GM19395 (cell line): ENCODE measurements around the gene MYBPH.

Experiments
- ATAC-seq: cut with Tn5 transposase; IDR thresholded peaks from one replicate; pipeline ENCODE4 v1.9.1; 2021; ENCODE audit warnings: mild to moderate bottlenecking, moderate library complexity; ENCODE audit not compliant: unreplicated experiment

MYBPH gene

DNA sequence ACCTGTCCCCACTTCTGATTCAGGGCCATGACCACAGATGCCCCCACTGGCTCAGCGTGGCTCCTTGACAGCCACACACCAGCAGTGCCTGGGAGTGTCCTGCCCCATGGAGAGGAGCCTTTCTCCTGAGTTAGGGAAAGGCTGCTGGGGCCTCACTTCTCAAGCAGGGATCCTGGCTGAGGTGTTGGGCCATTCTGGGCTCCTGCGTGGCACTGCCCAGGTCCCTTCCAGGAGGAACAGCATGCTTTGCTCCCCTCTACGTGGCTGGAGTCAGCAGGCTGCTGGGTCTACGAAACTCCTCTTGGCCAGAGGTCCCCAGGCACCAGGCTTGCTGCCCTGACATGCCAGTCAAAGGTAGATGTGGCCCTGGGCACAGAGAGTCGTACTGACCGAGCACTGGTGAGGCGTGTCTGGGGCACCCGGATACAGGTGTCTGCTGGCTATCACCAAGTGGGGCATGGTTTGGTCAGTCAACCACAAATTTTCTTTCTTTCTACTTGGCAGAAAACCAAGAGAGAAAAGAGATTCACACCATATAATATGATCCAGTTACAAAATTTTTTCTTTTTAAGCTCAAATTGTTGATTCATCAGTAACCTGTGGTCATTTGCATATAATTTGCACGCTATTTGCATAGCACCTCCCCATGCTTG lies 44.0 kb downstream of the MYBPH start:
- ATAC-seq: no peak

DNA sequence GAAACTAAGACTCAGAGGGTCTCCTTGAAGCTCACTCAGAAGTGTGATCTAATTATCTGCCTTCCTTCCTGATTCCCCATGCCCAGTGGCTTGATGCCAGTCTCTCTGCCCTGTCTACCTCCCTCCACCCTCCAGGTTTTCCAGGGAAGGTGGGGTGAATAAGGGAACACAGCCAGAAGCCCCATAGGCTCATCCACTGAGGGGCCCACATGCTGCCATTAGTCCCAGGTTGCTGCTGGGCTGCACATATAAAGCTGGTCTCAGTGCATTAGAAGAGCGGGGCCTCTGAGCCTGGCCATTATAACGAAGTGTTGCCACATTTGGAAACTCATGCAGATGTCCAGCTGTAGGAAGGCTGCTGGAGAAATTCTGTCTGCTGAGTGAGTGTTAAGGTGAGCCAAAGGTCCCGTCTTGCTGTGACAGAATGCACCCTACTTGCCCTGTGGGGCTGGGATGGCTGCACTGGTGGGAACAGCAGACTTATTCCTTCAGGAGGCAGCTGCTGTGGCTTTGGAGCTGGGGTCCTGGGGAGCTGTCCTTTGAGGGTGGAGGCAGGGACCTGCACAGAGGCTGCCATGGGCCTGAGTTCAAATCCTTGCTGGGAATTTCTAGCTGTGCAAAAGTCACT lies 45.2 kb downstream of the MYBPH start:
- no peak for ATAC-seq

DNA sequence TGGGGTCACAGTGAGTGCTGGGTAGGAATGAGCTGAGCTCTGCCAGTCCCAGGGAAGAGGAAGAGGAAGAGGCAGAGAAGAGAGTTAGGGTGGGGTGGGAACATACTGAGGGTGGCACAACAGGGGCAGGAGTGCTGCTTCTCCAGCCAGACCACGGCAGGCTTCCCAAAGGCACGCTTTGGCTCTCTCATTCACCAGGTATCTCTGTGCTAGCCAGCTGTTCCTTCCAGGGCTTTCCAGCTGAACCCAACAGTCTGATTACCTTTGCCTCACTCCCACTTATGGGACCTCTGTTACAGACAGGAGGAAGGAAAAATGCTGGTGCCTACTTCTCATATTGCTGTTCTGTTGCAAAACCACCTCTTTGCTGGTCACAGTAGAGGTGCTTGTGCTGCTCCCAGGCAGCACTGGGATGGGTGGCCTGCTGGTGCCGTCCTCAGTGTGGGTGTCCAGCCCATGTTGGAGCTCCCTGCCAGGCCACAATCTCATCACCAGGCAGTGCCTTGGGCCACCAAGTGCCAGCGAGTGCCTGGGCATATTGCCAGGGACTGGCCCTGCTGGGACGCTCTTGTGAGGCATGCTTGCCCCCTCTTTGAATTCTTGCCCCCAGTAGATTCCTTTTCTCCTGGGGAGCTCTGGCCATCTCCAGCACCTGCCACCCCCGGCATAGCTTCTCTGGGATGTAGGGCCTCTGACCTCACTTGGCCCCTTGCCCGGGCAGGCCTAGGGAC lies 46.0 kb downstream of the MYBPH start:
- ATAC-seq: no peak

DNA sequence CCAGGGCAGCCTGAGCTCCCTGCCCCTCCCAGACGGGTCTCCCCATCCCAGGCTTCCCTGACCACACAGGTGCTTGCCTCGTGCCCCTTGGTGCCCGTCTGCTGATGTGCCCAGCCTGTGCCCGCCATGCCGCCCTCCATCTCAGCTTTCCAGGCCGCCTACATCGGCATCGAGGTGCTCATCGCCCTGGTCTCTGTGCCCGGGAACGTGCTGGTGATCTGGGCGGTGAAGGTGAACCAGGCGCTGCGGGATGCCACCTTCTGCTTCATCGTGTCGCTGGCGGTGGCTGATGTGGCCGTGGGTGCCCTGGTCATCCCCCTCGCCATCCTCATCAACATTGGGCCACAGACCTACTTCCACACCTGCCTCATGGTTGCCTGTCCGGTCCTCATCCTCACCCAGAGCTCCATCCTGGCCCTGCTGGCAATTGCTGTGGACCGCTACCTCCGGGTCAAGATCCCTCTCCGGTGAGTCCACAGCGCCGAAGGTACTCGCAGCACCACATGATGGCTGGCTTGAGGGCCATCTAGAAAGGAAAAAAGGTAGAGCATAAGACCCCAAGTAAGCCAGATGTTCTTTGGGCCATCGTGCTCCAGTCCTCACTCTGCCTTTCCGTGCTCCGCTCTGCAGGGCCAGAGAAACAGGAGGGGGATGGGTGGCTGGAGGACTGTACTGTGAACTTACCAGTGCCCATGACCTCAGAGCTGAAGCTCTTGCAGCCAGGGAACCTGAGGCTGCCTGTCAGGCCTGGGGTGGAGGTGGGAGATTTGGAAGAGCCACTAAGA lies 46.7 kb downstream of the MYBPH start:
- ATAC-seq: no peak

DNA sequence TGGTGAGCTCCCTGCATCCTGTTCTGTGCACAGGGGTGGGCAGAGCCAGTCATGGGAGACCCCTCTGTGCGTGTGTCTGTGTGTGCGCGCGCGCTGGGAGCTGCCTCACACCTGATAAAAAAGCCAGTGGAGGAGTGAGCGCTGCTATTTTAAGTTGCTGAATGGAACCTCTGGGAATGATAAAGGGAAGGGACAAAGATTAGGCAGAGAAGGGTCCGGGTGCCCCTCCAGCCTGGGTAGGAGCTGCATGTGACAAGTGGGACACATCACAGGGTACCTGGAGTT lies 47.3 kb downstream of the MYBPH start:
- no peak for ATAC-seq

DNA sequence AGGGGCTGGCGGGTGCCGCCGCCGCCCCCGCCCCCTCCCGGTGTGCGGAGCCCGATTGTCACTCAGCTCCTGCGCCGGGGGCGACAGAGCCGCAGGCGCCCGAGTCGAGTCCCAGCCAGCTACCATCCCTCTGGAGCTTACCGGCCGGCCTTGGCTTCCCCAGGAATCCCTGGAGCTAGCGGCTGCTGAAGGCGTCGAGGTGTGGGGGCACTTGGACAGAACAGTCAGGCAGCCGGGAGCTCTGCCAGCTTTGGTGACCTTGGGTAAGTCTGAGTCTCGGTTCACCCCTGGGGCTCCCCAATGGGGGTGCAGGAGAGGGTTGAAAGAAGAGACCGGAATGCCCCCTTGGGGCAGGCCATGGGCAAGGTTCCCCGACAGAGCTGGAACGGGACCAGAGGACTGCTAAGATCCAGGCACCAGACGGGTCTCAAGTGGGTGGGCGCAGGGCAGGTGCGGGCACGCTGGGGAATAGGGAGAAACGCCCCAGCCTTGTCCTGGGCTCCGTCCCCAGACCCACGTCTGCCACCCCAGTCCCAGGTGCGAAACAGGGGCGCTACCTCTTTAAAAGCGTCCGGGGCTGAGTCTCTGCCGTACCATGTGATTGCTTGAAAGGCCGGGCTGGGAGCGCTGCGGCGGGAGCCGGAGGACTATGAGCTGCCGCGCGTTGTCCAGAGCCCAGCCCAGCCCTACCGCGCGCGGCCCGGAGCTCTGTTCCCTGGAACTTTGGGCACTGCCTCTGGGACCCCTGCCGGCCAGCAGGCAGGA lies 47.8 kb downstream of the MYBPH start, which contains the start of gene ADORA1:
Gene ADORA1, plus strand, starts transcription at position 61 of the 765 bp plus-strand sequence. CDS start 1,116 bp downstream, outside the sequence.
- ATAC-seq: no peak

DNA sequence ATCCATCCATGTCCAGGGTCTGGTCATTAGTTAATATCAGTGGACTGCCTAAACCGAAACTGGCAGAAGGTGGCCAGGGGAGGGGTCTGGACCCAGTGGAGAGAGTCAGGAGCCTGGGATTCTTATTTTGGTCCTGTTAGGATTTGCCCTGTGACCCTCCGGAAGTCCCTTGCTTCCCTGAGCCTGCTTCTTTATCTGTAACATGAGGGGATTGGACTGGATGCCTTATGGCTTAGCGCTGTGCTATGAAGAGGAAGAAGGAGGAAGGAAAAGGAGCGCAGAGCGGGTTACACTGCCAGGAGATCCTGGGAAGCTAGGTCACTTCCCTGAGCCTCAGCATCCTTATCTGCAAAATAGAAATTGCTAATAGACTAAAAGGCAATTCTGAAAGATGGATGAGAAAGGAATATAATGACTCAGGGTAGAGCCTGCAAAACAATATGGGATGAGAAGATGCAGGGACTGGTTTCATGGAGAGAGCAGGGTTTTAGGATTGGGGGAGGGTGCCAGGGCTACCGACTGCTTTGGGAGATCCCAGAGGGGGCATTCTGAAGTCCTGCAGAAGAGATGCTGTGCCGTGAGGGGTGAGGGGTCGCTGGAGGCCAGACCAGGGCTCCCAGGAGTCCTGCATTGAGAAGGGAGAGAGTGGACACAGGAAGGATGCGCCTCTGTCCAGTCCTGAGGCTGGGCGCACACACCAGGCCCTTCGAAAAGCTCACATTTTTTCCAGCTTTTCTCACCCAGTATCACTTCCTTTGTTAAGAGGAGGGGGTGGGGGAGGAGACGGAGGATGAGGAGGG lies 48.6 kb downstream of the MYBPH start:
- ATAC-seq: no peak

DNA sequence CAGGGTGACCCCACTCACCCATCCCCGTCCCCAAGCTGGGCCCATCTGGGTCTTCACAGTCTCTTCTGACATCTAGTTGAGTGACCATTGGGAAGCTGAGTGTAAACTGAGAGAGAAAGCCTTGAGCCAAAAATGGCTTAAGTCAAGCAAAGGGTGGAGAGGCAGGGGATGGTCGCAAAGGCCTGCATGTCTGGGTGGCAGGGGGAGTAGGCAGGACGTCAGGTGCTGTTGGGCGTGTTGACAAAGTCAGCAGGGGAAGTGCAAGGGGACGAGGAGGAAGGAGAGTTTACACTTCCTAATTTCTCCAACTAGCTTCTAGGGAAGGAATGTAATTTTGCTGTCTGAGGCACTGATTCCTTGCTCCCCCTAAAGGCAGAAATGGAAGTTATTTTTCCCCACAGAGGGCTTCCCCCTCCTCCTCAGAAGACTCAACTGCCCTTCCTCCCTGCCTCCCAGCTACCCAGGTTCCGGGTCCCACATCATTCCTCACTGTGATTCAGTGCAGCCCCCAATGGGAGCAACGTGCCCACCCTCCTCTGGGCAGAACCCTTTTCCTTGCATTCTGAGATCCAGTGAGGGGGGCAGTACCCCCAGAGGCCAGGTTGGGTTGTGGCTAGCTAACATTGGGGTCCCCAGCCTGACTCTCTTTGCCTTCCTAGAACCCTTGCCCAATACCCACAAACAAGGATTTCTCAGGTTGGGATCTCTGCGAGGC lies 49.3 kb downstream of the MYBPH start:
- no peak for ATAC-seq

DNA sequence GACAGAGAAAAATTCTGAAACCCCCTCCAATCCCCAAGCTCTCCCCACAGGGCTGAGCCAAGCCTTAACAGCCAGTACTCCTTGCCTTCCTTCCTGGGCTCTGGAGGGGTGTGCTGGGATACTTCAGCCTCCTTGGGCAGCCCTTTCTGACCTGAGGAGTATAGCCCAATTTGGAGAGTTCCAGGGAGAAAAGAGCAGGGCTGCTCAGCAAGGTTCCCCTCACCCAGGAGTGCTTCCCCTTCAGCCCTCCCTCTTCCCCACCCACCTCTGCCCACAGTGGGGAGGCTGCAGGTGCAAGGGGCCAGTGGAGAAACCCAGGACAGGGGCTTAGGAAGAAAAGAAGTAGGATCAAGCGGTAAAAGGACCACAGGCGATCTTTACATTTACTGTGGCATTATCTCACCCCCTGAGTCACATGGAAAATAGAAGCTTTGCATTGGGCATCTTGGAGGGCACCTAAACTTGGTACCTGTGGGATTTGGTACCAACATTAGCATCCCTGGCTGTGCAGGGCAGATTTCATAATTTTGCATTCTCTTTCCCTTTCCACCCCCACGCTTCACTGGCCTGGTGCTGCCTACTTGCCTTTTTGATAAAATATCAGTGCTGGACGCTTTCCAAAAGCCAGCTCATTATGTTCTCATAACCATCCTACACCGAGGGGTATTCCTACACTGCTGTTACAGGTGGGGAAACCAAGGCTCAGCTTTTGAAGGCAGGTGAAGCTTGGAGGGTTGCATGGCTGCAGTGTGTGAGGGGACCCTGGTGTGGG lies 50.9 kb downstream of the MYBPH start:
- no peak for ATAC-seq

DNA sequence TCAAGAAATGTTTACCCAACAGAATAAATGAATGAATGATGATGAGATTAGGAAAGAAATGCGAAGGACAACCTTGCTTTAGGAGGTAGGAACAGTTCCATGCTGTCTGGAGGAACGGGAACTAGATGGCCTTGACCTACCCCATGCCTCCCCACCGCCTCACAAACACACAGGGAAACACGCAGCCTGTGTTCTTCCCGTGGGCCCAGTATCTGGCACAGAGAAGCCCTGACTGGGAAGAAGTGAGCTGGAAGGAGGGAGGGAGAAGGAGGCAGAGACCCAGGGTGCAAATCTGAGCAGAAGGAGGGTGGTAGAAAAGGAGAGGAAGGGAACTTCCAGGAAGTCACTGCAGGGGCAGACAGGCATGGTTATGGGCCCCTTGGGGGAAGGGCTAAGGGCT lies 51.6 kb downstream of the MYBPH start:
- no peak for ATAC-seq

DNA sequence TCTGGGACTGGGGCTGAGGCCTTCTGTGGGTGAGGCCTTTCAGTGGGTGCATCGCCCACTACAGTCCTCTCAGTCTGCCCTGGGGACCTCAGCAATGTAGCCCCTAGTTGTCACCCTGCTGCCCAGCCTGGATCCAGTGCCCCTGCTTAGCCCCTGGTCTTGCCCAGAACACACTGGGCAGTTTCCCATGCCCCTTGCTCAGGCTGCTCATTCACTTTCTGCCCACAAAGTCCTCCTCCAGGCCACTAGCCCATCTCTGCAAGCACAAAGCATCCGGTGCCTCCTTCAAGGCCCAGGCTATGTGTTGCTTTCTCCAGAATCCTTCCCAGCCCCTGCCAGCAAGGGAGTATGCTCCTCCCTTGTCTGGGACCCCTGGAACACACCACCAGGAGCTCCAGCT lies 53.5 kb downstream of the MYBPH start:
- no peak for ATAC-seq

DNA sequence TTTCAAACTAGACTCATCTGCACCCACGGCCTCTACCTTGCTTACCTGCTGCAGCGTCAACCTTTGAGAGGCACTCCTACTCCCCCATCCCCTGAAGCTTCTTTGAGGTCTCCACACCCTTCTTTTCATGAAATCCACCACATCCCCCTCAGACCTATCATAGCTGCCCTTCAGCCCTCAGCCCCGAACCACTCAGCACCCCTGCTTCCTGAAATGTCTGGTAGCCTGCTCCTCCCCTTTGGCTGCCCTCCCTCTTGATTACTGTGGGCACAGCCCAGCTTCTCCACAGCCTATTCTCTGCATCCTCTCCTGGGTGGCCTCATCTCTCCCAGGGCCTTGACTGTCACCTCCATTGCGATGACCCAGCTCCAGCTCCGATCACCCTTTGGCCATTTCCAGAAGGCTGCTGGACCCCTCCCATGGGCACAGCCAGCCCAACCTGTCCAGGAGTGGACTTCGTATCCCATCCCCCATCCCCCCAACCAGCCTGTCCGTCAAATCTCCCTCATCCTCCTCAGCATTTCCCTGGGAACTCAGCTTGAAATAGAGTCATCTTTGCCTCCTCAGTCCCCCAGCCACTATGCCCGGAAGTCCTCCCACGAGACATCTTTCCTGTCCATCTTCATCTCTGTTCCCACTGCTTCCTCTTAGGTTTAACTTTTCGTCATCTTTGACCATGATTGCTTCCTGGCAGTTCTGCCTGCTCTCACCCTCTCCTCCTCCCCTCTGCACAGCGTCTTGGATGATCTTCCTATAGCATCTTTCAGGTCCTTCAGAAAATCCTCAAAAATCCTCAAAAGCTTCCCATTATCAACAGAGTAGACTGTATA lies 54.2 kb downstream of the MYBPH start:
- ATAC-seq: no peak

DNA sequence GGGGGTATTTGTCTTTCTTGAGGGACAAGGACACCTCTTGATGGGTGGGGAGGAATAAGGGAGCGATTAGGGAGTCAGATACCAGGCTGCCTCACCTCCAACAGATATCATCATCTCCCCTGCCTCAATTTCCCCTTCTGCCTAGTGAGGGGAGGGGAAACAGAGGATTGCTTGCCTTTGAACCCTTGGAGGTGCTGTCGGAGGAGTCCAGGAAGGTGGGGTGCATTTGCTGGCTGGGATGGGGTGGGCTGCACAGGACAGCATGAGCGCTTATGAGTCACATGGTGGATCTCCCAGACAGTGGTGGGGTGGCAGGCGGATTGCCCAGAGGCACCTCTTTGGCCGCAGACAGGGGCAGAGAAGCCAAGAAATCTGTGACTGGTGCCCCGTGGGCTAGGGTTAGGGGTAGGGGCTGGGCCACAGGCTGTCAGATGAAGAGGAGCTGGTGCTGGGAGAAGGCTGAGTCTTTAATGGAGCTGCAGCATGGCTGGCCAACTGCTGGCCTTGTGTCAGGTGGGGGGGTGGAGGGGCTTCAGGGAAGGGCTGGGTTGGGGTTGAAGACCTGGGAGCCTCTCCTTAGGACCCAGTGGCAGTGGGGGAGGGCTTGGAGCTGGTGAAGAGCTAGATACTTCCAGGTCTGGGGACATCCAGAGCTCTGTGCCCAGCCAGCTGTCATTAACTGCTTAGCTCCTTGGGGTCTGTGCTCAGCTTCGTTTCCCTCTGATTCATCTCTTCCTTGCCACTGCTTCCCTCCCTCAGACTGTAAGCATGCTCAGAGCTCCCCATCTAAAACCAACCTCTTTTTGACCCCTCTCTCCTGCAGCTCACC lies 55.1 kb downstream of the MYBPH start:
- no peak for ATAC-seq
